Muscle of leg (tissue), 11 donors: ENCODE data around the gene ANXA8L1. TPM values are rescaled to one million over a fixed set of nuclear protein-coding genes. Genes with fewer than 3 reads are reported as not detected.
"Not testable (repeated sequence)": the region's sequence is repeated elsewhere in the genome, so short reads cannot be mapped to it uniquely, and the experiment has no call there.

ENCODE experiments used
- DNase-seq: peaks from one replicate; pipeline ENCODE4 v3.0.0; 2013
- H3K27ac ChIP-seq: one replicate; pipeline ENCODE4 v1.5.1; 2013; ENCODE audit warnings: mild to moderate bottlenecking, low read length, control low read depth
- H3K27me3 ChIP-seq: one replicate; pipeline ENCODE4 v1.6.1; 2013; ENCODE audit warnings: low read length; ENCODE audit not compliant: control insufficient read depth, insufficient read depth
- H3K36me3 ChIP-seq: one replicate; pipeline ENCODE4 v1.6.1; 2013; ENCODE audit warnings: low read length; ENCODE audit not compliant: control insufficient read depth, insufficient read depth
- H3K4me1 ChIP-seq: one replicate; pipeline ENCODE4 v1.6.1; 2013; ENCODE audit warnings: low read length; ENCODE audit not compliant: control insufficient read depth, insufficient read depth
- H3K4me3 ChIP-seq: one replicate; pipeline ENCODE4 v1.5.1; 2013; ENCODE audit warnings: low read length, control low read depth
- H3K9me3 ChIP-seq: replicated peaks from 2 replicates; pipeline ENCODE4 v1.6.1; 2013; ENCODE audit warnings: low read depth, low read length; ENCODE audit not compliant: control insufficient read depth
- WGBS: methylation state at CpG from one replicate; pipeline ENCODE4 v1.1.5; 2013; ENCODE audit warnings: missing lambda C conversion rate; ENCODE audit not compliant: insufficient coverage; 5-methylcytosine and 5-hydroxymethylcytosine counted together
- polyA plus RNA-seq, 8 donors: library from polyadenylated mRNA; unstranded; fragments of 120-200 nt; gene quantifications; one replicate each; pipeline versions ENCODE4 v1.2.1 to v1.2.3, GENCODE V29; 2013; ENCODE audit warnings: inconsistent platforms in 1 of 8, low replicate concordance in 1 of 8; ENCODE audit not compliant: insufficient read length in 8 of 8, insufficient read depth in 1 of 8
- total RNA-seq: library from RNA; stranded (reverse); fragments of 120-200 nt; gene quantifications from one replicate; pipeline ENCODE4 v1.2.4, GENCODE V29; 2013

ANXA8L1 gene
- total and polyA plus RNA-seq, 9 donors = 0.15 to 3.9 (median 0.32) TPM; not detected in 5

GRCh38 chr10:46440942-46441341, 65.4 kb downstream of the ANXA8L1 start:
- not testable (repeated sequence) for DNase-seq, H3K4me3 ChIP-seq, H3K9me3 ChIP-seq, H3K27ac ChIP-seq, H3K36me3 ChIP-seq, H3K27me3 ChIP-seq, H3K4me1 ChIP-seq
- no CpG with 5 or more reads among the region's 4 CpGs for WGBS

Other genes starting within 250 kb of the ANXA8L1 start
- gene ANTXRL, start 88.8 kb upstream of the ANXA8L1 start, total RNA-seq = not detected
- gene ANTXRL, start 88.8 kb upstream of the ANXA8L1 start, polyA plus RNA-seq = not detected
- not detected for gene NPY4R, start 90.2 kb downstream of the ANXA8L1 start, total RNA-seq
- under 1 TPM in 5 of 8 donors, not detected in 3; 0.07 to 0.23 (median 0.22) TPM for gene NPY4R, start 90.2 kb downstream of the ANXA8L1 start, polyA plus RNA-seq
- 0.13 TPM for gene GPRIN2, start 180.9 kb downstream of the ANXA8L1 start, total RNA-seq
- under 1 TPM; 0.12 to 0.91 (median 0.34) TPM for gene GPRIN2, start 180.9 kb downstream of the ANXA8L1 start, polyA plus RNA-seq
- 1.1 TPM for gene SYT15, start 203.4 kb downstream of the ANXA8L1 start, total RNA-seq
- 1 to 10 TPM; 2.0 to 5.2 (median 4.3) TPM for gene SYT15, start 203.4 kb downstream of the ANXA8L1 start, polyA plus RNA-seq